Measurements from ENCODE around the gene KLHL3.
"Not testable (repeated sequence)": the region's sequence is repeated elsewhere in the genome, so short reads cannot be mapped to it uniquely, and the experiment has no call there.

The KLHL3 gene, protein sequence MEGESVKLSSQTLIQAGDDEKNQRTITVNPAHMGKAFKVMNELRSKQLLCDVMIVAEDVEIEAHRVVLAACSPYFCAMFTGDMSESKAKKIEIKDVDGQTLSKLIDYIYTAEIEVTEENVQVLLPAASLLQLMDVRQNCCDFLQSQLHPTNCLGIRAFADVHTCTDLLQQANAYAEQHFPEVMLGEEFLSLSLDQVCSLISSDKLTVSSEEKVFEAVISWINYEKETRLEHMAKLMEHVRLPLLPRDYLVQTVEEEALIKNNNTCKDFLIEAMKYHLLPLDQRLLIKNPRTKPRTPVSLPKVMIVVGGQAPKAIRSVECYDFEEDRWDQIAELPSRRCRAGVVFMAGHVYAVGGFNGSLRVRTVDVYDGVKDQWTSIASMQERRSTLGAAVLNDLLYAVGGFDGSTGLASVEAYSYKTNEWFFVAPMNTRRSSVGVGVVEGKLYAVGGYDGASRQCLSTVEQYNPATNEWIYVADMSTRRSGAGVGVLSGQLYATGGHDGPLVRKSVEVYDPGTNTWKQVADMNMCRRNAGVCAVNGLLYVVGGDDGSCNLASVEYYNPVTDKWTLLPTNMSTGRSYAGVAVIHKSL

GRCh38 chr5:137735555-137736284, at the start of gene KLHL3:
Gene KLHL3, minus strand, starts transcription at chr5:137736089. Its CDS starts 443 bp downstream, at chr5:137735646.
- DNase-seq (ENCODE audit: low read depth, low spot score): peak; percentile 93

DNA sequence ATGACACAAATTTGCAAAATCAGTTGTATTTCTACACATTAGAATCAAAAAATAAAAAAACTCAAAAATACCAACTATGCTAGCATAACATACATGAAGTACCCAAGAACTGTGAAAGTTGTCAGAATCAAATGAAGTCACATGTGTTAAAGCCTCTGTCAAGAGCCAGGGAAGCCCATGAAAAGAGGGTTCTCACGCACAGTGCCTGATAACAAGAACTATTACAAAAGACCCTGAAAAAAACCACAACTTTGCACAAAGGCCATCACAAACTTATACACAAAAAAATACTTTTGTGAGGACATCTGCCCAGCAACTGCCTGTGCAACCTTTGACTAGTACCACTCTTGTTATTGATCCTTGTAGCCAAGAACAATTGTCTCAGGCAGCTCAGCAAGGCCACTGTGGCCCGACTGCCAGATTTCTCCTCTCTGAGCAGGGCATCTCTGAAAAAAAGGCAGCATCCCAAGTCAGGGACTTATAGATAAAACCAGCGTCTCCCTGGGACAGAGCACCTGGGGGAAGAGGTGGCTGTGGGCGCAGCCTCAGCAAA, 47.2 kb upstream of the KLHL3 start:
- no peak for DNase-seq (ENCODE audit: low read depth, low spot score)

- no peak for DNase-seq (ENCODE audit: low read depth, low spot score)
Measured at GRCh38 chr5:137782055-137782454, 46.2 kb upstream of the KLHL3 start.

DNA sequence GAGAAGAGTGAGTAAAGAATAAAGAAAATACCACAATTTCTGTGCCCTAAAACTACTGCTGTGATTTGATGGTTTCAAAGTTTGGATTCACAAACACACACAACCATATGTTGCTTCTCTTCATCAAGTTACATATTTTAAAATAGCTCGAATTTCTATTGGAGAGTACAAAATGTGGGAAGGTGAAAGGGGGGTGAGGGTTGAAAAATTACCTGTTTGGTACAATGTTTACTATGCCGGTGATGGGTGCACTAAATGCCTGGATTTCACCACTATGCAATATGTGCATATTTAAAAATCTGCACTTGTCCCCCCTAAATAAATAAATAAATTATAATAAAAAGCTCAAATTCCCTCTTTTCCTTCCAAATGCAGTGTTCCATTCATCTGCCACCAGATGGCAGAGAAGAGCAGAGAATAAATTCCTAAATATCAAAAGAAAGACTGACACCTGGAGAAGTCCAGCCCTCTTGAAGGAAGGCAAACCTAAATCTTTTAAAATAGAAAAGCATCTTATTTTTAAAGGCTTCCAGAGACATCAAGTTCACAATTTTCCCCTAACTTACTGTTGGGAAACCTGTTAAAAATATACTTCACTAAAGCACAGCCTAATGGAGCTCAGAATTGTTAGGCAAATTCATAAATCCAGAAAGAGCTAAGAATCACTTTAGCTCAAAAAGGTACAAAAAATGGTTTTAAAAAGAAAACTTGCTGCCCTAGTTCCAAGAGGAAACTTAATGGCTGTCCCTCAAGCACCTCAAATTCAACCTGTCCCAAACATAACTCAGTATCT, 43.1 kb upstream of the KLHL3 start:
- DNase-seq (ENCODE audit: low read depth, low spot score): no peak

- not testable (repeated sequence) for DNase-seq (ENCODE audit: low read depth, low spot score)
Measured at GRCh38 chr5:137767937-137768336, 32.0 kb upstream of the KLHL3 start.

GRCh38 chr5:137761566-137761965, 25.7 kb upstream of the KLHL3 start:
- no peak for DNase-seq (ENCODE audit: low read depth, low spot score)

DNA sequence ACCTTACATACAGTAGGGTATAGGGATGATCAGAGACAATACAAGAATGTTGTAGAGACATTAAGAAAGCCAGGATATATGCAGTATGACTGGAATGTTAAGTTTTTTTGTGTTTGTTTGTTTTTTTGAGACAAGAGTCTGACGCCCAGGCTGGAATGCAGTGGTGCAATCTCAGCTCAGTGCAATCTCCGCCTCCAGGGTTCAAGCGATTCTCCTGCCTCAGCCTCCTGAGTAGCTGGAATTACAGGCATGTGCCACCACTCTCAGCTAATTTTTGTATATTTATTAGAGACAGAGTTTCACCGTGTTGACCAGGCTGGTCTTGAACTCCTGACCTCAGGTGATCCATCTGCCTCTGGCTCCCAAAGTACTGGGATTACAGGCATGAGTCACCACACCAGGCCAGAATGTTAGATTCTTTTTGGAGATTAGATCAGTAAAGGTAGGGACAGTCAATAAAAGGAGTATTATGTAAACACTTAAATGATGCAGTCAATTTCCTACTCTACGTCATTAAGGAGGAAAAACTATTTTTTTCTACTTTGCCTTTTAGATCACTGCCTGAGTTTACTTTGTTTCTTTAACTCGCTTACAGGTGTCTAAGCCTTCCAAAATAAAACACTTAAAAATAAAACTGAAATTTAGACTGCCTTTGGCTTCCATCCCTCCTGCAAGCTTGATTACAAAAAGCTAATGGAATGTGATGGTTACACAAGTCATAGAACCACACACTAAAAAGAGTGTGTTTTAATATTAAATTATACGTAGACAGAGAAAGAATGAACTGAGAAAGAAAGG, 25.0 kb upstream of the KLHL3 start:
- no peak for DNase-seq (ENCODE audit: low read depth, low spot score)

DNA sequence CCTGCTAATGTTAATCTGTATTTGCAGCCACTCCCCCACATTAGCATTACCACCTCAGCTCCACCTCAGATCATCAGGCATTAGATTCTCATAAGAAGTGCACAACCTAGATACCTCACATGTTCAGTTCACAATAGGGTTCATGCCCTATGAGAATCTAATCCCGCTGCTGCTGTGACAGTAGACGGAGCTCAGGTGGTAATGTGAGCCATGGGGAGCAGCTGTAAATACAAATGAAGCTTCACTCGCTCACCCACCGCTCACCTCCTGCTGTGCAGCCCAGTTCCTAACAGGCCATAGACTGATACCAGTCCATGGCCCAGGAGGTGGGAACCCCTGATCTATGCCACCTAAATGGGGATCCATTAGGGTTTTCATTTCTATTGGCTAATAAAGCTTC, 24.4 kb upstream of the KLHL3 start:
- no peak for DNase-seq (ENCODE audit: low read depth, low spot score)

DNA sequence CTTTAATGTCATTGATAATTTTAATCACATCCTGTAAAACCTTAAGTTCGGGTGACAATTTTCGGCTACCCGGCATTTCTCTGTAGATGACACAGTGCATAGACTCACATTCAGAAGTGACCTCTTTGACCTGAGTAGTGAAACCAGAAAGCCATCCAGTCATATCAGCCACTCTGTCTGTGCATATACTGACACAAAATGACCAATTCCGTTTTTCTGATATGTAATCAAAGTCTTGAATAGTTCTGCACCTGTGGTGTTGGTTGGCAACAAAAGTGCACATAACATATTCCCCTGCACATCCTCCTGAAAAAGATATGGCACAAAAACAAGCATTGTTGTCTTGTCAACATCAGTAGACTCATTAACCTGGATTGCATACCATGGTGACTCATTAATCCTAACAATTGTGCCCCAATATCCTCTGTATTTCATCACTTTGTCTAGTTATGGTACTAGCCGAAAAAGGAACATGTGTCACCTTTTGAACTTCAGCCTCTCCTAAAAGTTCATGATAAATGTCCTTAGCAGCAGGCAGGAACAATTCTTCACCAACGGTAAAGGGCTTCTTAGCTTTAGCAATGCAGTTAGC, 22.9 kb upstream of the KLHL3 start:
- DNase-seq (ENCODE audit: low read depth, low spot score): no peak

GRCh38 chr5:137758121-137758520, 22.2 kb upstream of the KLHL3 start:
- DNase-seq (ENCODE audit: low read depth, low spot score): no peak

DNA sequence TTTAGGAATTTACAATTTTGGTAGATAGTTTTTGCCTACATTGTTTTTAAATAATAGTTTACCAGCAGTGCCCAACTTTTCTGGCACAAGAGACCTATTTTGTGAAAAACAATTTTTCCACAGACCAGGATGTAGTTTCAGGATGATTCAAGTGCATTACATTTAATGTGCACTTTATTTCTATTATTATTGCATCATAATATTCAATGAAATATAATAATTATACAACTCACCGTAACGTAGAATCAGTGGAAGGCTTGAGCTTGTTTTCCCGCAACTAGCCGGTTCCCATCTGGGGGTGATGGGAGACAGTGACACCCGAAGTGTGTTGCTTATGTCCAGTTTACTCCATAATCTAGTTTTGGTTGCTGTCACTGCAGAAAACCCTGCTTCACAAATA, 21.7 kb upstream of the KLHL3 start:
- DNase-seq (ENCODE audit: low read depth, low spot score): no peak

DNA sequence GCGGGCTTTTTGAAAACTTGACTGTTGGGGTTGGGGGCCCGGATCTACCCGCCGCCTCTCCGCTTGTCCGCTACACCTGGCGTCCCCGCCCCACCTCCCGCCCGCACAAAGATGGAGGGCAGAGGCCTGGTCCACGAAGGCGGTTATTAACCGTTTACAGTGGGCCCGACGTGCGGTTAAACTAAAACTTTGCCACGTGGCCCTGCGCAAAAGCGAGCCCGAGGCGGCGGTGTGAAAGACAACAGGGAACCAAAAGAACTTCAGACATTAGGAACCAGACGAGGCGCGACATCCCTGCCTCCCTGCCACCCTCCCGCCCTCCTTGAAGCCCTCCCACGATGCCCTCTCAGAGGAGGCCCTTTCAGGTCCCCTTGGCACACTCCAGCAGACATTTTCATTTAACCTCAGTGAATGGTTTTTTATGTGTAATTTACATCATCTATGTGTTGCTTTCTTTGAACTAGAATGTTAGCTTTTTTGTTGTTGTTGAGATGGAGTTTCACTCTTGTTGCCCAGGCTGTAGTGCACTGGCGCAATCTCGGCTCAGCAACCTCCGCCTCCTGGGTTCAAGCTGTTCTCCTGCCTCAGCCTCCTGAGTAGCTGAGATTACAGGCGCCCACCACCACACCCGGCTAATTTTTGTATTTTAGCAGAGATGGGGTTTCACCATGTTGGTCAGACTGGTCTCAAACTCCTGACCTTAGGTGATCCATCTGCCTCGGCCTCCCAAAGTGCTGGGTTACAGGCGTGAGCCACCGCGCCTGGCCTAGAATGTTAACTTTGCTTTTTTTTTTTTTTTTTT, 19.3 kb upstream of the KLHL3 start:
- no peak for DNase-seq (ENCODE audit: low read depth, low spot score)

- peak; percentile 98 for DNase-seq (ENCODE audit: low read depth, low spot score)
Measured at GRCh38 chr5:137754188-137754960, 18.5 kb upstream of the KLHL3 start, which contains the start of gene HNRNPA0. Gene HNRNPA0, minus strand, starts transcription at chr5:137754363. Its CDS starts 297 bp downstream, at chr5:137754066.

DNA sequence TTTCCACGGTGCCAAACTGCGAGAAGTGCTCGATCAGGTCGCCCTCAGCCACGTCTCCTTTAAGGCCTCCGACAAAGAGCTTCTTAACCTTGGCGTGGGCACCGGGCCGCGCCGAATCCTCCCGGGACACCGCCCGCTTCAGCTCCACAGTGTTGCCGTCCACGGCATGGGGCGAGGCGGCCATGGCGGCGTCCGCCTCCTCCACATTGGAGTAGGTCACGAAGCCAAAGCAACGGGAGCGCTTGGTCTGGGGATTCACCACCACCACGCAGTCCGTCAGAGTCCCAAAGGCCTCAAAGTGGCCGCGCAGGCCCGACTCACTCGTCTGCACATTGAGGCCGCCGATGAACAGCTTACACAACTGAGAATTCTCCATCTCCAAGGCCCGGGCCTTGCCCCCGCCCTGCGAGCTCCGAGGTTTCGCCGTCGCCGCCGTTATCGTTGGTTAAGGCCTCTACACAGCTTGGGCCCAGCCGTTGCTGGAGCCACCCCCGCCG, 17.9 kb upstream of the KLHL3 start:
- no peak for DNase-seq (ENCODE audit: low read depth, low spot score)

DNA sequence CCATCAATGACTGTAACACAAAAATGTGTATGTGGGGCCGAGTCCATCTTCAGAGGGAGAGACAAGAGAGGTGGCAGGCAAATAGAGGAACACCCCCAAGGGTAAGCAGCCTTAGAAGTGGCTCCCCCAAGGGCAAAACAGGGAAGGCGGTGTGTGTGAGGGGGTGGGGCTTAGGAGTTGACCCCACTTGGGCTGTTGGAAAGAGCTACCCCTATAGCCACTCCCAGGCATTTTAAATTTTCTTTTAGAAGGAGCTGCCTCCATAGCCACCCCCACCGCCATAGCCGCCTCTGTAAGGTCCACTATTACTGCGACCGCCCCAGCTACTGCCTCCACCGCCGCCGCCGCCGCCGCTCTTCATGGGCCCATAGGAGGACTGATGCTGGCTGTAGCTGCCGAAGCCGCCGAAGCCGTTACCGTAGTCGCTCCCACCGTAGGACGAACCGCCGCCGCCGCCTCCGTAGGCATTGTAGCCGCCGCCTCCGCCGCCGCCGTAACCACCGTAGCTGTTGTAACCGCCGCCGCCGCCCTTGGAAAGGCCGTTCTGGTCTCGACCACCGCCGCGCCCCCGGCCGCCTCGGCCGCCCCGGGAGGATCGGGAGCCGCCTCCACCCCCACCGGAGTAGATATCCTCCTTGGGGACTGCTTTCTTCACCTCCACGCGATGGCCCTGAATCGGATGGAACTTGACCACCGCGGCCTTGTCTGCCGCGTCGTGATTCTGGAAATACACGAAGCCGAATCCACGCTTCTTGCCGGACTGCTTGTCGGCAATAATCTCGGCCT, 17.2 kb upstream of the KLHL3 start:
- peak; percentile 53 for DNase-seq (ENCODE audit: low read depth, low spot score)

GRCh38 chr5:137751869-137752491, 16.1 kb upstream of the KLHL3 start:
- DNase-seq (ENCODE audit: low read depth, low spot score): no peak

GRCh38 chr5:137750436-137750835, 14.5 kb upstream of the KLHL3 start:
- no peak for DNase-seq (ENCODE audit: low read depth, low spot score)

Data from ELF-1 (cell line).